Limb (tissue), 2 donors: ENCODE measurements around the gene MBNL2.

Experiments used
- DNase-seq, 2 donors: peaks; one replicate each; pipeline ENCODE4 v3.0.0-alpha.2; 2016; ENCODE audit errors: extremely low spot score in 2 of 2

Gene MBNL2

GRCh38 chr13:97372936-97373335, 150.8 kb downstream of the MBNL2 start:
- DNase-seq = no peak

- DNase-seq = no peak
Measured at GRCh38 chr13:97373787-97374186, 151.7 kb downstream of the MBNL2 start.

- no peak for DNase-seq
Measured at GRCh38 chr13:97376981-97377380, 154.8 kb downstream of the MBNL2 start.

- DNase-seq = no peak
Measured at GRCh38 chr13:97379386-97379785, 157.3 kb downstream of the MBNL2 start.

- DNase-seq = no peak
Measured at GRCh38 chr13:97380696-97381095, 158.6 kb downstream of the MBNL2 start.

- no peak for DNase-seq
Measured at GRCh38 chr13:97381189-97381588, 159.1 kb downstream of the MBNL2 start.

GRCh38 chr13:97382276-97382675, 160.1 kb downstream of the MBNL2 start:
- DNase-seq = no peak

- no peak for DNase-seq
Measured at GRCh38 chr13:97384371-97384770, 162.2 kb downstream of the MBNL2 start.

- DNase-seq = no peak
Measured at GRCh38 chr13:97385146-97385545, 163.0 kb downstream of the MBNL2 start.

GRCh38 chr13:97385854-97386253, 163.7 kb downstream of the MBNL2 start:
- DNase-seq = no peak

GRCh38 chr13:97386801-97387484, 164.8 kb downstream of the MBNL2 start:
- DNase-seq = no peak

- no peak for DNase-seq
Measured at GRCh38 chr13:97387485-97387839, 165.3 kb downstream of the MBNL2 start.

- DNase-seq = no peak
Measured at GRCh38 chr13:97387890-97388289, 165.8 kb downstream of the MBNL2 start.

GRCh38 chr13:97388373-97388772, 166.2 kb downstream of the MBNL2 start:
- DNase-seq = no peak

- no peak for DNase-seq
Measured at GRCh38 chr13:97390941-97391600, 168.9 kb downstream of the MBNL2 start.

- DNase-seq = no peak
Measured at GRCh38 chr13:97392020-97392419, 169.9 kb downstream of the MBNL2 start.

GRCh38 chr13:97394542-97394941, 172.4 kb downstream of the MBNL2 start:
- no peak for DNase-seq

- no peak for DNase-seq
Measured at GRCh38 chr13:97395447-97396136, 173.5 kb downstream of the MBNL2 start.

GRCh38 chr13:97397267-97397666, 175.1 kb downstream of the MBNL2 start:
- no peak for DNase-seq

- DNase-seq = no peak
Measured at GRCh38 chr13:97401421-97401820, 179.3 kb downstream of the MBNL2 start.

- DNase-seq = no peak
Measured at GRCh38 chr13:97403893-97404750, 182.0 kb downstream of the MBNL2 start.

- no peak for DNase-seq
Measured at GRCh38 chr13:97407540-97407939, 185.4 kb downstream of the MBNL2 start.
